ENCODE measurements around the gene NUP37. TPM values are rescaled to one million over a fixed set of nuclear protein-coding genes. Genes with fewer than 3 reads are reported as not detected.

Gene NUP37
- total and polyA plus RNA-seq, 2 experiments from 2014 or later = 68.7 to 79.4 TPM

DNA sequence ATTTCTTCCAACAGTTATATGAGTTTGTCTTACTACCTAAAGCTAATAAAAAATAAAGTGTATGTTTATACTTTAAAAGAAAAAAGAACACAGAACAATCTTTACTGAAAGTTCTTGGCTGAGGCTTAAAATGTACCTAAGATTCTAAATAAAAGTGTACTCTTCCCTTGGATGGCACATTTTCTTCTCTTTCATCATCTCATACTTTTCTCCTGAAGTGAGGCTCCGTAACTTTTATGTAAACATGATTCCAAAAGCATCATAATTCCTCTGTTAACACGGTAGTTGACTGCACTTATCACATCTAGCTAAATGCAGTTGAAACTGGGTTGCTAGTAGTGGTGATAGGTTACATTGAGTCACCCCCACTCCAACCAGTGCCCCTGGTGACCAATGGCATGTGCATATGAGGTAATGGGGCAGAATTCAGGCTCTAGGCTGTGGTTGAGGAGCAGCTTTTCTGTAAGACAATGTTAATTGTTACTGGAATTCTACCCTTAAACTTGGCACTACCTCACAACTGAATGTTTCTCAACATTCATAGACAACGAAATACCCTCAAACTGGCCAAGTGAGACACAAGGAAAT, 96.5 kb downstream of the NUP37 start:
- Mint-ChIP-seq H3K36me3 (ENCODE audit: low read depth) (no peaks in the 10 kb centered on the region), H3K9me3 (no peaks in the 10 kb centered on the region), H3K4me1 (no peaks in the 10 kb centered on the region), H3K27ac (no peak overlapping the region), H3K27me3 (ENCODE audit: insufficient read depth, low read depth, poor library complexity) (no peaks in the 10 kb centered on the region), H3K4me3 (no peak overlapping the region)
- TF ChIP-seq ZNF114 (CRISPR knock-in tag; IDR thresholded peaks at IDR 0.05) = no peak
- no peak for TF ChIP-seq POLR2AphosphoS5 (IDR thresholded peaks at IDR 0.05; ENCODE audit: low read depth)
- no peak for TF ChIP-seq CREB1 (CRISPR knock-in tag; IDR thresholded peaks at IDR 0.05; ENCODE audit: low read depth)
- TF ChIP-seq JUNB (IDR thresholded peaks at IDR 0.05; ENCODE audit: unreplicated experiment) = no peak
- TF ChIP-seq EZH2 (IDR thresholded peaks at IDR 0.05; ENCODE audit: low read depth, unreplicated experiment) = no peak
- TF ChIP-seq, protein P1, sequence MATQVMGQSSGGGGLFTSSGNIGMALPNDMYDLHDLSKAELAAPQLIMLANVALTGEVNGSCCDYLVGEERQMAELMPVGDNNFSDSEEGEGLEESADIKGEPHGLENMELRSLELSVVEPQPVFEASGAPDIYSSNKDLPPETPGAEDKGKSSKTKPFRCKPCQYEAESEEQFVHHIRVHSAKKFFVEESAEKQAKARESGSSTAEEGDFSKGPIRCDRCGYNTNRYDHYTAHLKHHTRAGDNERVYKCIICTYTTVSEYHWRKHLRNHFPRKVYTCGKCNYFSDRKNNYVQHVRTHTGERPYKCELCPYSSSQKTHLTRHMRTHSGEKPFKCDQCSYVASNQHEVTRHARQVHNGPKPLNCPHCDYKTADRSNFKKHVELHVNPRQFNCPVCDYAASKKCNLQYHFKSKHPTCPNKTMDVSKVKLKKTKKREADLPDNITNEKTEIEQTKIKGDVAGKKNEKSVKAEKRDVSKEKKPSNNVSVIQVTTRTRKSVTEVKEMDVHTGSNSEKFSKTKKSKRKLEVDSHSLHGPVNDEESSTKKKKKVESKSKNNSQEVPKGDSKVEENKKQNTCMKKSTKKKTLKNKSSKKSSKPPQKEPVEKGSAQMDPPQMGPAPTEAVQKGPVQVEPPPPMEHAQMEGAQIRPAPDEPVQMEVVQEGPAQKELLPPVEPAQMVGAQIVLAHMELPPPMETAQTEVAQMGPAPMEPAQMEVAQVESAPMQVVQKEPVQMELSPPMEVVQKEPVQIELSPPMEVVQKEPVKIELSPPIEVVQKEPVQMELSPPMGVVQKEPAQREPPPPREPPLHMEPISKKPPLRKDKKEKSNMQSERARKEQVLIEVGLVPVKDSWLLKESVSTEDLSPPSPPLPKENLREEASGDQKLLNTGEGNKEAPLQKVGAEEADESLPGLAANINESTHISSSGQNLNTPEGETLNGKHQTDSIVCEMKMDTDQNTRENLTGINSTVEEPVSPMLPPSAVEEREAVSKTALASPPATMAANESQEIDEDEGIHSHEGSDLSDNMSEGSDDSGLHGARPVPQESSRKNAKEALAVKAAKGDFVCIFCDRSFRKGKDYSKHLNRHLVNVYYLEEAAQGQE (IDR thresholded peaks at IDR 0.05; ENCODE audit: unreplicated experiment) = no peak
- TF ChIP-seq EZH2phosphoT487 (IDR thresholded peaks at IDR 0.05; ENCODE audit: unreplicated experiment) = no peak
- TF ChIP-seq ZNF462 (CRISPR knock-in tag; IDR thresholded peaks at IDR 0.05) = no peak
- no peak for TF ChIP-seq ETS1 (IDR thresholded peaks at IDR 0.05)
- TF ChIP-seq ZNF331 (CRISPR knock-in tag; IDR thresholded peaks at IDR 0.05; ENCODE audit: low read depth) = no peak
- TF ChIP-seq, protein P2, sequence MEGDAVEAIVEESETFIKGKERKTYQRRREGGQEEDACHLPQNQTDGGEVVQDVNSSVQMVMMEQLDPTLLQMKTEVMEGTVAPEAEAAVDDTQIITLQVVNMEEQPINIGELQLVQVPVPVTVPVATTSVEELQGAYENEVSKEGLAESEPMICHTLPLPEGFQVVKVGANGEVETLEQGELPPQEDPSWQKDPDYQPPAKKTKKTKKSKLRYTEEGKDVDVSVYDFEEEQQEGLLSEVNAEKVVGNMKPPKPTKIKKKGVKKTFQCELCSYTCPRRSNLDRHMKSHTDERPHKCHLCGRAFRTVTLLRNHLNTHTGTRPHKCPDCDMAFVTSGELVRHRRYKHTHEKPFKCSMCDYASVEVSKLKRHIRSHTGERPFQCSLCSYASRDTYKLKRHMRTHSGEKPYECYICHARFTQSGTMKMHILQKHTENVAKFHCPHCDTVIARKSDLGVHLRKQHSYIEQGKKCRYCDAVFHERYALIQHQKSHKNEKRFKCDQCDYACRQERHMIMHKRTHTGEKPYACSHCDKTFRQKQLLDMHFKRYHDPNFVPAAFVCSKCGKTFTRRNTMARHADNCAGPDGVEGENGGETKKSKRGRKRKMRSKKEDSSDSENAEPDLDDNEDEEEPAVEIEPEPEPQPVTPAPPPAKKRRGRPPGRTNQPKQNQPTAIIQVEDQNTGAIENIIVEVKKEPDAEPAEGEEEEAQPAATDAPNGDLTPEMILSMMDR (conservative IDR thresholded peaks at IDR 0.05; ENCODE audit: low read depth in 2 of 2) = no peak
- TF ChIP-seq NANOG (IDR thresholded peaks at IDR 0.05; ENCODE audit: borderline replicate concordance) = no peak
- TF ChIP-seq STAT1 (IDR thresholded peaks at IDR 0.05; ENCODE audit: unreplicated experiment) = no peak
- Histone ChIP-seq H3K27me3 (ENCODE audit: insufficient read depth) (no peaks in the 10 kb centered on the region), H3K36me3 (ENCODE audit: insufficient read depth) (no peaks in the 10 kb centered on the region), H3K79me2 (replicated peaks; ENCODE audit: insufficient read depth) (no peaks in the 10 kb centered on the region), H3K27ac (ENCODE audit: low read depth) (no peak overlapping the region), H3K4me2 (no peak overlapping the region), H3K4me3 (no peak overlapping the region), H3F3A (replicated peaks; ENCODE audit: low read depth) (no peaks in the 10 kb centered on the region), H2AFZ (no peak overlapping the region), H3K4me1 (ENCODE audit: insufficient read depth) (no peaks in the 10 kb centered on the region), H3K9me2 (ENCODE audit: insufficient read depth) (no peaks in the 10 kb centered on the region), H4K20me1 (replicated peaks; ENCODE audit: insufficient read depth) (no peaks in the 10 kb centered on the region)
- no peak for ATAC-seq
- no peak for DNase-seq (ENCODE audit: low spot score)
